Subcutaneous abdominal adipose tissue (tissue), 5 donors: ENCODE measurements around the gene DTD1.

Experiments
- H3K27ac ChIP-seq: one replicate; pipeline ENCODE4 v1.7.0; 2013; ENCODE audit warnings: low read depth, mild to moderate bottlenecking, inconsistent platforms, low read length, moderate library complexity
- H3K27me3 ChIP-seq, 5 donors: one replicate each; pipeline ENCODE4 v1.7.0; 2013; ENCODE audit warnings: low read length in 5 of 5, inconsistent platforms in 1 of 5; ENCODE audit not compliant: control insufficient read depth in 5 of 5, insufficient read depth in 4 of 5
- H3K36me3 ChIP-seq, 5 donors: one replicate each; pipeline ENCODE4 v1.7.0; 2013; ENCODE audit warnings: low read length in 5 of 5; ENCODE audit not compliant: control insufficient read depth in 5 of 5, insufficient read depth in 5 of 5
- H3K4me1 ChIP-seq, 5 donors: one replicate each; pipeline ENCODE4 v1.7.0; 2013; ENCODE audit warnings: low read length in 5 of 5, mild to moderate bottlenecking in 3 of 5, moderate library complexity in 1 of 5; ENCODE audit not compliant: control insufficient read depth in 5 of 5, insufficient read depth in 5 of 5
- H3K4me3 ChIP-seq, 5 donors: one replicate each; pipeline ENCODE4 v1.7.0; 2013; ENCODE audit warnings: low read length in 5 of 5, low read depth in 1 of 5
- H3K9ac ChIP-seq, 5 donors: one replicate each; pipeline ENCODE4 v1.7.0; 2013; ENCODE audit warnings: low read length in 5 of 5, mild to moderate bottlenecking in 4 of 5, moderate library complexity in 3 of 5
- H3K9me3 ChIP-seq, 5 donors: one replicate each; pipeline ENCODE4 v1.7.0; 2013; ENCODE audit warnings: low read length in 5 of 5; ENCODE audit not compliant: control insufficient read depth in 5 of 5
- donor health status: healthy.
- donor health status: healthy.
- donor health status: healthy.
- donor health status: healthy.
- donor health status: healthy.

DTD1 gene

DNA sequence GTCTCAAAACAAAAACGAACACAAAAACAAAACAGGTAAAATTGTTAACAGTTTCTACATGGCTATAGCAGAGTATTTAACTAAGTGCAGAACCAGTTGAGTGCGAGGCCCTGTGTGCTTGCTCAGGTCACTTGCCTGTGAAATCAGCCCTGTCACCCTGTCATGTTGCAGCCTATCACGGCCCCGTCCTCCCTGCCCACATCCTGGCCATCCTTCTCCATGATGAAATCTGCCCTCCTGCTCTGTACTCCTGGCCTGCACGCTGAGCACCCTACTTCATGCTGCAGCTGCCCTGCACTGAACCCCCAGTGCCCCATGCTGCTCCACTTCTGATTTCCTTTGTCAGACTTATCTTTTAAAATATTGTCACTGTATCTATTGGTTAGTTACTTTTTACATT lies 62.4 kb downstream of the DTD1 start:
- Histone ChIP-seq H3K9me3 (no peaks in the 10 kb centered on the region), H3K36me3 (no peaks in the 10 kb centered on the region), H3K27ac (no peak overlapping the region), H3K4me1 (peaks cover 0 to 5% (median 0%) of the 10 kb centered on the region in 5 donors), H3K4me3 (no peak overlapping the region), H3K9ac (no peak overlapping the region), H3K27me3 (no peaks in the 10 kb centered on the region)

GRCh38 chr20:18653736-18654447 lies 66.0 kb downstream of the DTD1 start:
- peaks cover 0 to 5% (median 0%) of the 10 kb centered on the region in 5 donors for H3K4me1 ChIP-seq

DNA sequence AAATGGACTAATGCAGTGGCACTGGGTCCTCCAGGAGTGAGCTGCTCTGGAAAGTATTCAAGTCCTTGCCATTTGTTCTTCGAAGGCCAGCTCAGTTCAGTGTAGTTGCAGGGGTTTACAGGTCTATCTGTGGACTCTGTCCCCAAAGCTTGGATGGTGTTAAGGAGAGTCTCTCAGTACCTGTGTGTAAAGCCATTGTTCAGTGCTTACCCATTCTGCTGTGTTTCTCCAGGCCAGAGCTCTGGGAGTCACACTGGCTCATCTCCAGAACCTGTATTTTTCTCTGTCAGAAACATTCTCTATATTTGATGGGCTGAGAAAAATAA lies 66.6 kb downstream of the DTD1 start:
- no peak overlapping the region for H3K27ac ChIP-seq

More at GRCh38 chr20:18653736-18654447, 66.0 kb downstream of the DTD1 start:
- Histone ChIP-seq H3K27me3 (no peaks in the 10 kb centered on the region), H3K9me3 (no peaks in the 10 kb centered on the region), H3K4me3 (no peak overlapping the region), H3K36me3 (no peaks in the 10 kb centered on the region), H3K9ac (no peak overlapping the region), H3K27ac (no peak overlapping the region)

GRCh38 chr20:18657575-18657974 lies 69.7 kb downstream of the DTD1 start:
- H3K27me3 ChIP-seq, result no peaks in the 10 kb centered on the region
- no peak overlapping the region for H3K9ac ChIP-seq
- H3K27ac ChIP-seq, result no peak overlapping the region
- H3K4me1 ChIP-seq, result peaks cover 0 to 4% (median 0%) of the 10 kb centered on the region in 5 donors
- H3K36me3 ChIP-seq, result no peaks in the 10 kb centered on the region
- H3K4me3 ChIP-seq, result no peak overlapping the region
- no peaks in the 10 kb centered on the region for H3K9me3 ChIP-seq

More for the DNA sequence above, 66.6 kb downstream of the DTD1 start:
- Histone ChIP-seq H3K4me3 (no peak overlapping the region), H3K9me3 (no peaks in the 10 kb centered on the region), H3K27me3 (no peaks in the 10 kb centered on the region), H3K9ac (no peak overlapping the region), H3K4me1 (peaks cover 0 to 5% (median 0%) of the 10 kb centered on the region in 5 donors), H3K36me3 (no peaks in the 10 kb centered on the region)

- Histone ChIP-seq H3K9ac (no peak overlapping the region), H3K4me3 (no peak overlapping the region), H3K27me3 (no peaks in the 10 kb centered on the region), H3K4me1 (no peaks in the 10 kb centered on the region), H3K36me3 (peaks cover 0 to under 1% (median 0%) of the 10 kb centered on the region in 5 donors), H3K9me3 (no peaks in the 10 kb centered on the region), H3K27ac (no peak overlapping the region)
Observed at GRCh38 chr20:18662279-18663040, 74.6 kb downstream of the DTD1 start.

DNA sequence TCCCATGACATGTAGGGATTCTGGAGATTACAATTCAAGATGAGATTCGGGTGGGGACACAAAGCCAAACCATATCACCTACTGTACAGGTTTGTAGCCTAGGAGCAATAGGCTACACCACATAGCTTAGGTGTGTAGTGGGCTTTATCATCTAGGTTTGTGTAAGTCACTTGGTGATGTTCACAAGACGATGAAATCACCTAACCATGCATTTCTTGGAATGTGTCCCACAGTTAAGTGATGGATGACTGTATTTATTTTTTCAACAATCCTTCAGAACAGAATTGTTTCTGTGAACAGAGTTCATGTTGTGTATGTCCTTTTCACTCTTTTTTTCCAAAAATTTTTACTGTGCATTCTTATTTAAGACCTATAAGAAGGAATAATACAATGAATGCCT lies 76.1 kb downstream of the DTD1 start:
- Histone ChIP-seq H3K36me3 (peaks cover 0 to 3% (median 0%) of the 10 kb centered on the region in 5 donors), H3K9me3 (no peaks in the 10 kb centered on the region), H3K4me1 (no peaks in the 10 kb centered on the region), H3K9ac (no peak overlapping the region), H3K27ac (no peak overlapping the region), H3K4me3 (no peak overlapping the region), H3K27me3 (no peaks in the 10 kb centered on the region)

DNA sequence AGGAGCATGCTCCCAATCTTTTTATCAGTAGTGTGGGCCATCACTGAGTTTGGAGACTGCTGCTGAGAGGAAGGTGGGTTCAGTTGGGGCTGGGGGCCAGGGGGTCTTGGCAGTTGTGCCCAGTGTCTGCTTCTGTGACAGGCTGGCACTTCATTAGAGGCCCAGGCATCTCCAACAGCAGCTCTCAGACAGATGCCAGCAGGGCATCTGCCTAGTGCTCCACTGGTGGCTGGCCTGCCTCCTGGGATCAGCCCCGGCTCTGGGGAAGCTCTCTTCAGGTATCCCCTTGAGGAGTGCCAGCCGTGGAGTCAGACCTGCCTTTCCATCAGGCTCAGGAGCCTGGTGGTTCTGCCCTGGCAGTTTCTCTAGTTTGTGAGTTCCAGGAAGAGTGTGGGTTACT lies 77.3 kb downstream of the DTD1 start:
- no peaks in the 10 kb centered on the region for H3K9me3 ChIP-seq
- H3K27me3 ChIP-seq, result no peaks in the 10 kb centered on the region
- no peak overlapping the region for H3K4me3 ChIP-seq
- H3K9ac ChIP-seq, result no peak overlapping the region
- no peak overlapping the region for H3K27ac ChIP-seq
- peaks cover 0 to 9% (median 0%) of the 10 kb centered on the region in 5 donors for H3K4me1 ChIP-seq
- peaks cover 0 to 3% (median 0%) of the 10 kb centered on the region in 5 donors for H3K36me3 ChIP-seq

DNA sequence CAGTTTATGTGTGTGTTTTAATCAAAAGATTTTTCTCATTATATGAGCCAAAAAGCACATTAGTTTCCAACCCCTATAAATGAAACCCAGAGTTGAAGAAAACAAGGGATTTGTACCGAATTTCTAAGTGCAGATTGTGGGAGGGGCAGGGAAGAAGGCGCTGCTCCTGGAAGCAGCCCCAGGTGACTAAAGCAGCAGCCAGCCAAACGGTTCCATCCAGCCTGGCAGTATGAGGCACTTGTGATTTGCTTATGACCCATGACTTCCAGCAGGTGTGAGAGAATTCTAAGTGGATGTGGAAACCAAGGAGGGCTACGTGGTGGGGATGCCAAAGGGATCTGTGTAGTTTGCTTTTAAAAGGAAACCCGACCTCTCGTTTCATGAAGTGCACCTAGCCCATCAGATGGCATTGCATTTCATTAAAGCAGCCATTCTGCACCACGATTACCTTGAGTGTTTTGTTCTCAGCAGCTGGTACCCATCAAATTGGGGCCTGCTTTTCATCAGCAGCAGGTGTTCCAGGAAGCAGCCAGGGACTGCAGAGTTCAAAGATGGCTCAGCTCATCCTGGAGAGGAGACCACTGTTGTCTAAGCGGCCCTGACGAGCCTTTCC lies 79.1 kb downstream of the DTD1 start:
- Histone ChIP-seq H3K4me1 (peaks cover 0 to 9% (median 0%) of the 10 kb centered on the region in 5 donors), H3K27ac (no peak overlapping the region), H3K9ac (no peak overlapping the region), H3K27me3 (no peaks in the 10 kb centered on the region), H3K36me3 (peaks cover 0 to 3% (median 0%) of the 10 kb centered on the region in 5 donors), H3K9me3 (no peaks in the 10 kb centered on the region), H3K4me3 (no peak overlapping the region)

GRCh38 chr20:18669241-18670019 lies 81.6 kb downstream of the DTD1 start:
- Histone ChIP-seq H3K9me3 (no peaks in the 10 kb centered on the region), H3K27me3 (no peaks in the 10 kb centered on the region), H3K4me3 (no peak overlapping the region), H3K27ac (no peak overlapping the region), H3K4me1 (peaks cover 0 to 9% (median 0%) of the 10 kb centered on the region in 5 donors), H3K36me3 (peaks cover 0 to 3% (median 0%) of the 10 kb centered on the region in 5 donors), H3K9ac (no peak overlapping the region)
